DMS114 treated with DMSO at 0.1 percent for 48 hours (cell line): ENCODE measurements around the gene ATCAY.
"Not testable (repeated sequence)": the region's sequence is repeated elsewhere in the genome, so short reads cannot be mapped to it uniquely, and the experiment has no call there.

Experiments
- DNase-seq: peaks from one replicate; lab custom pipeline; 2025; ENCODE audit not compliant: unreplicated experiment; lab: John Stamatoyannopoulos, UW

The ATCAY gene

DNA sequence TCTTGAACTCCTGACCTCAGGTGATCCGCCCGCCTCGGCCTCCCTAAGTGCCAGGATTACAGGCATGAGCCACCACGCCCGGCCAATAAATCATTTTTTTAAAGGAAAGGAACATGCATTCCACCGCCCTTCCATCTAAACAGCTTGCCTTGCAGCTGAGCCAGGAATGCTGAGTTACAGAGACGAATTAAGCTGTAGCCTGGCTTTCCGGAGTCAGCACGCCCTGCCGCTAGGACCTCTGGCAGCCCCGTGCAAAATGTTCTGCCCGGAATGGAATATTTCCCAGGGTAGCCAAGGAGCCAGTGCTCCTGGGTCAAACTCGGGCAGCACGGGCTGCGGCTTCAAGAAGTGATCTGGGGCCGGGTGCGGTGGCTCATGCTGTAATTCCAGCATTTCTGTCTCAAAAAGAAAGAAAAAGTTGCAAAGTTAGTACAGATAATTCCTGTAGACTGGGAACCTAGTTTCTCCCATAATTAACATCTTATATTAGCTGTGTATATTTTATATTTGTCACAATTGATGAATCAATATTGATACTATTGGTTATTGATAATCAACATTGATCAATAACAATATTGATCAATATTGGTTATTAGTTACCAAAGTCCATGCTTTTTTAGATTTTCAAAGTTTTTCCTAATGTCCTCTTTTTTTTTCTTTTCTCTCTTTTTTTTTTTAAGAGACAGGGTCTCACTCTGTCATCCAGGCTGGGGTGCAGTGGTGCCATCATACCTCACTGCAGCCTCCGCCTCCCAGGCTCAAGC, 19.2 kb downstream of the ATCAY start:
- no peak for DNase-seq

DNA sequence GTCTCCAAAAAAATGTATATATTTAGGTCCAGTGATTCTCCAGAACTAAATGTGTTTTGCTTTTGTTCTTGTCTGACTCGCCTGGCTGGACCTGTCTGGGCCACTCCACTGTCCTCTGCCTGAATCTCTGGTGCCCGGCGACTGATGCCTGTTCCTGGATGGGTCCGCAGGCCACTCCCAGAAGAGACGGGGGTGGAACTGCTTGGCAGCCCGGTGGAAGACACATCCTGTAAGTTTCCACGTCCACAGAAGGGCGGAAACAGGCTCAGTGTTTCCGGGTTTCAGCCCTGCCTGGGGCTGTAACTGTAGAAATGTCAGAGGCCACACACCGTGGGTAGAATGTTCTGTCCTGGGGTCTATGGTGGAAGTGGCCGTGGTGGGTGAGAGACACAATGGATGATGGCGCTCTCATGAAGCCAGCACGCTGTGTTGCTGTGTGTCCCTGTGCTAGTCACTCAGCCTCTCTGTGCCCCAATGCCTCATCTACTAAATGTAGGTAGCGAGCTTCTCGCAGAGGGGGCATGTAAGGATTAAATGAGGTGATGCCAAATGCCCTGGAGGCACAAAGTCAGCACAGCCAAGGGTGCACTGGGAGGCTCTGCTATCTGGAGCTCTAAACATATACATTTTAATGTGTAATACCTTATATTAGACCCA, 22.0 kb downstream of the ATCAY start:
- DNase-seq = no peak

DNA sequence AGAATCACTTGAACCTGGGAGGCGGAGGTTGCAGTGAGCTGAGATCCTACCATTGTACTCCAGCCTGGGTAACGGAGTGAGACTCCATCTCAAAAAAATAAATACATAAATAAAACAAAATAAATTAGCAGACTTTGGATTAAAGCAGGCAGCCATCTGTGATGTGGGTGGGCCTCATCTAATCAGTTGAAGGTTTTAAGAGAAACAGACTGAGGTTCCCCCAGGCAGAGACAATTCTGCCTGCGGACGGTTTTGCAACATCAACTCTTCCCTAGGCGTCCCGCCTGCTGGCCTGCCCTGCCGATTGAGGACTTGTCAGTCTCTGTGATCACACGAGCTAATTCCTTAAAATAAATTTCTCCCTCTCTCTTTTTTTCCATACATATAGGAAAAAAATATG, 23.7 kb downstream of the ATCAY start:
- DNase-seq = no peak

DNA sequence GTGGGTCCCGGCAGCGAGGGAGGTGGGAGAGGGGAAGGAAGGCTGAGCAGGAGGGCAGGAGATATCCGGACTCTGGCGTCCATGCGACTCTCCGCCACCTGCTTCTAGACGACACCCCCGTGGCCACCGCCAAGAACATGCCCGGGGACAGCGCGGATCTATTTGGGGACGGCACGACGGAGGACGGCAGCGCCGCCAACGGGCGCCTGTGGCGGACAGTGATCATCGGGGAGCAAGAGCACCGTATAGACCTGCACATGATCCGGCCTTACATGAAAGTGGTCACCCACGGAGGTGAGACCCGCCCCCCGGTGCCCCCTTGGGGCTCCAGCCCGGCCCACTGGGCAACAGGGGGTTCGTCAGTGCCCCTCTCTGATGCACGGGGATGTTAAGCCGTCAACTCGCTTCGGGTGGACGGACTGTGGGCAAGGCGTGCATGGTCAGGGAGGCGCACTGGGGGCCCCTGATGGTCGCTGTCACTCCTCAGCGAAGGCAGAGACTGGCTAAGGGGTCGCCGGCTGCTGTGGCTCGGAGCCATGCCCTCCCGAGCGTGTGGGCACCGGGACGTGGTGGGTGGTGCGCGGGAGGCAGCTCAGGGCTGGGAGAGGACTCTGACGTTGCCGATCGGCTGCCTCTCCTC, 27.3 kb downstream of the ATCAY start:
- DNase-seq = no peak

DNA sequence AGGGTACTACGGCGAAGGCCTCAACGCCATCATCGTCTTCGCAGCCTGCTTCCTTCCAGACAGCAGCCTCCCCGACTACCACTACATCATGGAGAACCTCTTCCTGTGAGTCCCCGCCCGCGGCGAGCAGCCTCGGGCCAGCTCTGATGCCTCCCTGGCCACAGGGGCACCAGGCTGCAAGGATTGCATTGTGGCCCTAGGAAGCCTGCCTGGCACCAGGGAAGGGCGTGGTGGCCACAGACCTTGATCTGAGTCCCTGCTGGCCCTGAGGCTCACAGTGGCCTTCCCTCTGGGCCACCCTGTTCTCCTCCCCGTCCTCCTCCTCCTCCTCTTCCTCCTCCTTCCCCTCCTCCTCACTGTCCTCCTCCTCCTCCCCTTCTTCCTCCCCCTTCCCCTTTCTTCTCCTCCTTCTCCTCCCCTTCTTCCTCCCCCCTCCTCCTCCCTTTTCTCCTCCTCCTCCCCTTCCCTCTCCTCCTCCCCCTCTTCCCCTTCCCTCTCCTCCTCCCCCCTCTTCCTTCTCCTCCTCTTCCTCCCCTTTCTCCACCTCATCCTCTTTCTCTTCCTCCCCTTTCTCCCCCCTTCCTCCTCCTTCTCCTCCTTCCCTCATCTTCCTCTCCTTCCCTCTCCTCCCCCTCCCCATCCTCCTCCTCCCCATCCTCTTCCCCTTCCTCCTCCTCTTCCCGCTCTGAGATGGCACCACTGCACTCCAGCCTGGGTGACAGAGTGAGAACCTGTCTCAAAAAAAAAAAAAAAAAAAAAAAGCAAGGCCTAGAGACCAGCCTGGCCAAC, 28.0 kb downstream of the ATCAY start:
- no peak for DNase-seq

DNA sequence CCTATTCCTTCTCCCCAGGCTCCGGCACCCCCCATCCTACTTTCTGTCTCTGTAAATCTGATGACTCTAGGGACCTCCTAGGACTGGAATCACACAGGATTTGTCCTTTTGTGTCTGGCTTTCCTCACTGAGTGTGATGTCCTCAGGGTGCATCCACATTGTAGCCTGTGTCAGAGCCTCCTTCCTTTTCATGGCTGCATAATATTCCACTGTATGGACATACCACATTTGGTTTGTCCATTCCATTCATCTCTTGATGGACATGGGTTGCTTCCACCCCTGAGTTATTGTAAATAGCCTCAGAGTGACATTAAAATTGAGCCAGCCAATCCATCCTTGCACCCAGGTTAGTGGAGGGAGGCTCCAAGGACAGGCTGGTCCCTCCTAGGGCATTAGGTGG, 29.6 kb downstream of the ATCAY start:
- DNase-seq = no peak

DNA sequence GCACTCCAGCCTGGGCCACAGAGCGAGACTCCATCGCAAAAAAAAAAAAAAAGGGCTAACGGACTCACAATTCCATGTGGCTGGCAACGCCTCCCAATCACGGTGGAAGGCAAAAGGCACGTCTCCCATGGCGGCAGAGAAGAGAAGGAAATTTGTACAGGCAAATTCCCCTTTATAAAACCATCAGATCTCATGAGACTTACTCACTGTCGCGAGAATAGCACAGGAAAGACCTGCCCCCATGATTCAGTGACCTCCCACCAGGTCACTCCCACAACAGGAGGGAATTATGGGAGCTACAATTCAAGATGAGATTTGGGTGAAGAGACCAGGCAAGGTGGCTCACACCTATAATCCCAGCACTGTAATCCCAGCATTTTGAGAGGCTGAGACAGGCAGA, 33.7 kb downstream of the ATCAY start:
- DNase-seq = no peak

DNA sequence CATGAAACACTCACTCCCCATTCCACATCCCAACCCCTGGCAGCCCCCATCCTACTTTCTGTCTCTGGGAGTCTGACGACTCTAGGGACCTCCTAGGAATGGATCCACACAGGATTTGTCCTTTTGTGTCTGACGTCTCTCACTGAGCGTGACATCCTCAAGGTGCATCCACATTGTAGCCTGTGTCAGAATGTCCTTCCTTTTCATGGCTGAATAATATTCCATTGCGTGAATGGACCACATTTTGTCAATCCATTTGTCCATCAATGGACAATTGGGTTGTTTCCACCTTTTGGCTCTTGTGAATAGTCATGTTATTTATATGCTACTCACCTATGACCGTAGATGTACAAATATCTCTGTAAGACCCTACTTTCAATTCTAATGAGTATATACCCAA, 35.5 kb downstream of the ATCAY start:
- no peak for DNase-seq

DNA sequence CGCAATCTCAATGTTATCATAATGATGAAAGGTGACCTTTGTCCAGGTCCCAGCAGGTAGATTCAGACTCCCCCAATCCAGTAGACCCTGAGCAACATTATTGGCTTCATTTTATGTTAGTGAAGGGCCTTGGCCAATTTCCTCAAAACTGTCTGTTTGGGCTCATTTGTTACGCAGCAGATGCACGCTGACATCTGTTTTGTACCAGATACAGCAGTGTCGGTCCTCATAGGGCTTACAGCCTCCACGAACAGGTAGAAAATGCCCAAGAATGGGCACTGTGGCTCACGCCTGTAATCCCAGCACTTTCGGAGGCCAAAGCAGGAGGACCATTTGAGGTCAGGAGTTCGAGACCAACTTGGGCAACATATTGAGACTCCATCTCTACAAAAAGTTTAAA, 39.3 kb downstream of the ATCAY start:
- no peak for DNase-seq

DNA sequence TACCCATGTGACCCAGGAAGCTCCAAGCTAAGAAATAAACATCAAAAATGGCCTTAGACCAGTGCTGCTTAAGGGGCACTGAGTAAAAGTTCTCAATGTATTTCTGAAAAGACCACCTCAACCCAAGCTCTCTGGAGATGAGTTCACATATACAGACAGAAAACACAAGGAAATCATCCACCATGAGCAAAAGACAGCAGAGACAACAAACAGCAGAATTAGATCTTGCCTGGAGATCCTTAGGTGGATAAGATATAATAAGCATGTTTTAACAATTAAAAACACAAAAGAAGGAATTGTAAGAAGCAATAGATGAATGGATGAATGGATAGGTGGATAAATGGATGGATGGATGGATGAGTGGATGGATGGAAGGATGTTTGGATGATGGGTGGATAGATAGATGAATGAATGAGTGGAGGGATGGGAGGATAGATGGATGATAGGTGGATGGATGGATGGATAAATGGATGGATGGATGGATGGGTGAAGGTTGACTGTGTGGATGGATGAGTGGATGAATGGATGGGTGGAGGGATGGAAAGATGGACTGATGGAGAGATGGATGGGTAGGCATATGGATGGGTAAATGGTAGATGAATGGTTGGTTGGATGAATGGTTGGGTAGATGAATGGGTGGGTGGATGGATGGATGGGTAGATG, 42.7 kb downstream of the ATCAY start:
- DNase-seq = no peak

DNA sequence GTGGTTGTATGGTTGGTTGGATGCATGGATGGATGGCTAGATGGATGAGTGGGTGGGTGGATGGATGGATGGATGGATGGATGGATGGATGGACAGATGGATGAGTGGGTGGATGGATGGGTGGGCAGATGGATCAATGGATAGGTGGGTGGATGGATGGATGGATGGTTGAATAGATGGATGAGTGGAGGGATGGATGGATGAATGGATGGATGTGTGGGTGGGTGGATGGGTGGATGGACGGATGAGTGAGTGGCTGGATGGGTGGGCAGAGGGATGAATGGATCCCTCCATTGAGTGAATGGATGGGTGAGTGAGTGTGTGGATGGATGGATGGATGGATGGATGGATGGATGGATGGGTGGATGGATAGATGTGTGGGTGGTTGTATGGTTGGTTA, 43.4 kb downstream of the ATCAY start:
- no peak for DNase-seq

DNA sequence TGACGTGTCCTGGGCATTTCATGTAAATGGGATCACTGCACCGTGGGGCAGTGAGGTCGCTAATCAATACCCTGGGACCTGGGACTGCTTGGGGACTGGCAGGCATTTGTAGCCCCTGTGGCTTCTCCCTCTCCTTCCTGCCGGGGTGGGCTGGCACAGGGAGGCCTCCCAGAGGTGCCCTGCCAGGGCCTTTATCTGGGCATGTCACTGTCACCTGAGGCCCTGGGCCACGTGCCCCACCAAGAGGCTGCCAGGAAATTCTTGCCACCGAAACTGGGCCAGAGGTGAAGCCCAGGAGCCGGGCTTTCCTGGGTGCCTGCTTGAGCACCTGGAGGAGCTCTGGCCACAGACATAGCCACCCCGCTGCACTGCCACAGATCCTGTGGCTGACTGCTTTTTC, 50.6 kb downstream of the ATCAY start:
- no peak for DNase-seq

DNA sequence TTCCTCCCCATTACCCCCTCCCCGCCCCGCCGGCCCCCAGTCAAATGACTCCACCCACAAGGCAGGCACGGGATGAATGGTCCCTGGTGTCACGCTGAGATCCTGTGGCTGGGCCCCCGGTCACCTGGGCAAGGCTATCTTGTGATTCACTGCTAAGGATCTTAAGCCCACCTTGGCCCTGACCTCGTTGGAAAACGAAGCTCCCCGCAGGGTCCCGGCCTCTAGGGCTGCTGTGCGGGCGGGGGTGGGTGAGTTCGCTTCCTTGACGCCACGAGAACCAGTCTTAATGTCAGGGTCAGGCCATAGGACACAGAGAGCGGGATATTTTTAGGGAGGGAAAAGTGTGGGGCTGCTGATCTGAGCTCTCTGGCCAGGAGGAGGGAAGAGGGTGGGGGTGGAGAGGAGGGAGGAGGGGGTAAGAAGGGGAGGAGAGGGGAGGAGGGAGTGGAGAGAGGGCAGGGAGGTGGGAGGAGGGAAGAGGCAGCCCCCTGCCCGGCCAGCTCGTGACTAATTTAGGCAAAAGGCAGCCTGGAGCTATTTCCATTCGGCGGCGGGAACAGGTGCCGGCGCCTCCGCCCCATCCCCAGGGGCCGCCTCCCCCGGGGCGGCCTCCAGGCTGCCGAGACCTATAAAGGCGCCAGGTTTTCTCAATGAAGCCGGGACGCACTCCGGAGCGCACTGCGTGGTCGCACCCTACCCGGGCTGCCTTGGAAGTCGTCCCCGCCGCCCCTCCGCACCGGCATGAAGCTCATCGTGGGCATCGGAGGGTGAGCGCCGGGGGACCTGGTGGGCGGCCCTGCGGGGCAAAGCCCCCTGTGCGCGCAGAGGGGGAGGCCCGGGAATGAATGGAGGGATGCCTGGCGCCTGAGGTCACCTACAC, 52.7 kb downstream of the ATCAY start, which contains the start of gene NMRK2:
Gene NMRK2 (plus strand): TSS at position 139 of the 880 bp plus-strand sequence. CDS start 603 bp downstream, at position 742.
- no peak for DNase-seq

DNA sequence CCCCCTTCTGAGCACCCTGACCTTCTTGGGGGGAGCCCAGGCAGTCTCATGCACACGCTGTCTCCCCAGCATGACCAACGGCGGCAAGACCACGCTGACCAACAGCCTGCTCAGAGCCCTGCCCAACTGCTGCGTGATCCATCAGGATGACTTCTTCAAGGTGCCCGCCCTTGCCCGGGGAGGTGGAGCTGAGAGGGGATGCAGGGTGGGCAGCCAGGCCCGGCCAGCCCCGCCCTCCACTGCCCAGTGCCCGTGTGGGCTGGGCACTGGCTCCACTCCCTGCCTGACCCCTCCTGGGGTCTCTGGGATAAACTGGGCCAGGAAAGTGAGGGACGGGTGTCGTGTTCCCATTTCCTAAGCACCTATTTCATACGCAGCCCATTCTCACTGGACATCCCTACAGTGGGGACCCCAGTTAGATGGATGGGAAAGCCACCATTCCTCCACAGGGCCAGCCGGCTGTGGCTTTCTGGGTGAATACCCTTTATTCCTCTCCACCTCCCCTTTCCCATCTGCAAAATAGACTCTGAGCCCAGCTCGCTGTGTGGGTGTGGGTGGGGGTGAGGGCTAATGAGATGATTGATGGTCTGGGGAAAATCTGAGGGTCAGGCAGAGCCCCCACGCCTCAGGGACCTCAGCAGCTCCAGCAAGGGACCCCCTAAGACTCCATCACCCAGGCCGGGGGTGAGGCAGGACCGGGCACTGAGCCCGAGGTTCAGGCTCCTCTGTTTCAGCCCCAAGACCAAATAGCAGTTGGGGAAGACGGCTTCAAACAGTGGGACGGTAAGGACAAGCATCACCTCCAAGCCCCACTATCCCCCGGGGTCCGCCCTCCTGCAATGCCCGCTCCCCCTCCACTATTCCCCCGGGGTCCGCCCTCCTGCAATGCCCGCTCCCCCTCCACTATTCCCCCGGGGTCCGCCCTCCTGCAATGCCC, 56.3 kb downstream of the ATCAY start:
- no peak for DNase-seq

DNA sequence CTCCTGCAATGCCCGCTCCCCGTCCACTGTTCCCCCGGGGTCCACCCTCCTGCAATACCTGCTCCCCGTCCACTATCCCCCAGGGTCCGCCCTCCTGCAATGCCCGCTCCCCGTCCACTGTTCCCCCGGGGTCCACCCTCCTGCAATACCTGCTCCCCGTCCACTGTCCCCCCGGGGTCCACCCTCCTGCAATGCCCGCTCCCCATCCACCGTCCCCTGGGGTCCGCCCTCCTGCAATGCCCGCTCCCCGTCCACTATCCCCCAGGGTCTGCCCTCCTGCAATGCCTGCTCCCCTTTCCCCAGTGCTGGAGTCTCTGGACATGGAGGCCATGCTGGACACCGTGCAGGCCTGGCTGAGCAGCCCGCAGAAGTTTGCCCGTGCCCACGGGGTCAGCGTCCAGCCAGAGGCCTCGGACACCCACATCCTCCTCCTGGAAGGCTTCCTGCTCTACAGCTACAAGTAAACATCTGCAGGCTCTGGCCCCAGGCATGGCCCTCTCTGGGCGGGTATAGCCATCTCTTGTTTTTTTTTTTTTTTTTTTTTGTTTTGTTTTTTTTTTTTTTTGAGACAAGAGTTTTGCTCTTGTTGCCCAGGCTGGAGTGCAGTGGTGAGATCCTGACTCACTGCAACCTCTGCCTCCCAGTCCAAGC, 57.9 kb downstream of the ATCAY start:
- DNase-seq = not testable (repeated sequence)

DNA sequence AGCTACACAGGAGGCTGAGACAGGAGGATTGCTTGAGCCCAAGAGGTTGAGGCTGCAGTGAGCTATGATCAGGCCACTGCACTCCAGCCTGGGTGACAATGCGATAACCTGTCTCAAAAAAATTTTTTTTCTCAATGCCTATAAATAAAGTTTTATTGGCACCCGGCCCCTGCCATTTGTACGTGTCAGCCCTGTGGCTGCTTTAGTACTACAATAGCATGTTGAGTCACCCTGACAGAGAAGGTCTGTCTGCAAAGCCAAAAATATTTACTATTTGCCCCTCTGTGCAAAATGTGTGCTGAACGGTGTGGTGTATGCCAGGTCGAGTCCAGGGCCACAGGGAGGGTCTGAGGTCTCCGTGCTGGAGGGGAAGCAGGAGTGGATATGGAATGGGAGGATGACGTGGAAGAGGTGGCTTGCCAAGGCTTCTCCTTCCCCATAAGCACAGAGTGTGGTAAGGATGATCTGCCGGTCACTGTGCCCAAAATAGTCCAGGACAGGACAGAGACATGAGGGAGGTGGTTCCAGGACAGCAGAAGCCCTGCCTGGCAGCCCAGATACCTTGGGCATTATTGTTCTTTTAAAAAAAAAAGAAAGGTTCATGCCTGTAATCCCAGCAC, 62.4 kb downstream of the ATCAY start:
- DNase-seq = no peak

DNA sequence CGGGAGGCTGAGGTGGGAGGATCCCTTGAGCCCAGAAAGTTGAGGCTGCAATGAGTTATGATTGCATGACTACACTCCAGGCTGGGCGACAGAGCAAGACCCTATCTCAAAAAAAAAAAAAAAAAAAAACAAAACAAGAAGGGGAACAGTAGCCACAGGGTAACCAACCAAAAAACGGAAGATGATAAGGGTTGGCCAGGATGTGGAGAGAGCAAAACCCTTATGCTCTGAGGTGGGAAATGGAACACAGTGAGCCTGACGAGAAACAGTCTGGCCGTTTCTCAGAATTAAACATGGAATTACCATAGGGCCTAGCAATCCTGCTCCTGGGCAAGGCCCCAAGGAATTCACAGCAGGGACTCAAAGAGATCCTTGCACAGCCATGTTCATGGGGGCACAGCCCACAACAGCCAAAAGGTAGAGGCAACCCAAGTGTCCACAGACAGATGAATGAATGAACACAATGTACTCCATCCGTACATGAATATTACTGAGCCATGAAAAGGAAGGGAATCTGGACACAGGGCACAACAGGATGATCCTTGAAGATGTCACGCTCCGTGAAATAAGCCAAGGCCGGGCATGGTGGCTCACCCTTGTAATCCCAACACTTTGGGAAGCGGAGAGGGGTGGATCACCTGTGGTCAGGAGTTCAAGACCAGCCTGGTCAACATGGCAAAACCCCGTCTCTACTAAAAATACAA, 63.7 kb downstream of the ATCAY start:
- DNase-seq = no peak
